DND-41 (cell line): ENCODE results near the gene TFDP2.

ENCODE experiments used
- ATAC-seq: fragments of 200-7000 bp; cut with Tn5 transposase; 3 replicates; pipeline ENCODE4 v1.9.1; 2021; ENCODE audit warnings: low read depth; ENCODE audit not compliant: insufficient read depth
- DNase-seq: peaks from one replicate; pipeline ENCODE4 v3.0.0-alpha.2; 2020
- H2AFZ ChIP-seq: 2 replicates; pipeline ENCODE4 v1.6.0; 2012; ENCODE audit warnings: low read depth, low read length
- H3K27ac ChIP-seq: 2 replicates; pipeline ENCODE4 v1.5.1; 2012; ENCODE audit warnings: low read length, inconsistent platforms
- H3K27me3 ChIP-seq: fragments of 200-600 bp; sonication (generic); 2 replicates; pipeline ENCODE4 v1.6.0; 2012; ENCODE audit warnings: low read length, mild to moderate bottlenecking, inconsistent platforms; ENCODE audit not compliant: insufficient read depth, poor library complexity
- H3K36me3 ChIP-seq: 2 replicates; pipeline ENCODE4 v1.5.1; 2012; ENCODE audit warnings: low read length, inconsistent platforms; ENCODE audit not compliant: insufficient read depth
- H3K4me1 ChIP-seq: 2 replicates; pipeline ENCODE4 v1.5.1; 2012; ENCODE audit warnings: mild to moderate bottlenecking, low read length; ENCODE audit not compliant: insufficient read depth
- H3K4me2 ChIP-seq: 2 replicates; pipeline ENCODE4 v1.6.0; 2012; ENCODE audit warnings: mild to moderate bottlenecking, moderate library complexity, low read length, inconsistent platforms; ENCODE audit not compliant: insufficient read depth
- H3K4me3 ChIP-seq, 2 experiments: fragments of 200-600 bp in 1 of 2; shearing (Covaris generic) in 1 of 2; 2 replicates each; pipeline ENCODE4 v1.5.1; 2012 to 2016; ENCODE audit warnings: inconsistent platforms in 2 of 2, low read length in 2 of 2, mild to moderate bottlenecking in 2 of 2, low read depth in 1 of 2, moderate library complexity in 1 of 2
- H3K79me2 ChIP-seq: 2 replicates; pipeline ENCODE4 v1.6.0; 2012; ENCODE audit warnings: low read length, inconsistent platforms; ENCODE audit not compliant: insufficient read depth
- H3K9ac ChIP-seq: 2 replicates; pipeline ENCODE4 v1.6.0; 2012; ENCODE audit warnings: low read depth, mild to moderate bottlenecking, inconsistent platforms, low read length, moderate library complexity
- H3K9me3 ChIP-seq: 2 replicates; pipeline ENCODE4 v1.5.1; 2012; ENCODE audit warnings: low read length, moderate library complexity, mild to moderate bottlenecking, inconsistent platforms; ENCODE audit not compliant: insufficient read depth, severe bottlenecking
- H4K20me1 ChIP-seq: 2 replicates; pipeline ENCODE4 v1.6.0; 2012; ENCODE audit warnings: low read length; ENCODE audit not compliant: insufficient read depth
- CTCF ChIP-seq: IDR thresholded peaks from 2 replicates; pipeline ENCODE4 v1.5.1; 2012; ENCODE audit warnings: borderline replicate concordance, low read length, moderate library complexity, mild to moderate bottlenecking; ENCODE audit not compliant: poor library complexity, severe bottlenecking; ENCODE audit errors: extremely low read depth
- EZH2 ChIP-seq: IDR thresholded peaks from 3 replicates; pipeline ENCODE4 v1.6.1; 2012; ENCODE audit warnings: borderline replicate concordance, low read depth, mild to moderate bottlenecking, moderate library complexity, low read length, inconsistent platforms; ENCODE audit not compliant: severe bottlenecking

TFDP2 gene

GRCh38 chr3:141972399-141972798 lies 176.9 kb downstream of the TFDP2 start:
- H3K36me3 ChIP-seq: peaks cover 82% of the 10 kb centered on the region
- TF ChIP-seq CTCF (no peak), EZH2 (no peak)
- no peaks in the 10 kb centered on the region for H3K4me1 ChIP-seq
- no peak overlapping the region for H3K4me2 ChIP-seq
- no peak overlapping the region for H3K9ac ChIP-seq
- H3K79me2 ChIP-seq: peaks cover 27% of the 10 kb centered on the region
- H3K27ac ChIP-seq: no peak overlapping the region
- H3K9me3 ChIP-seq: no peaks in the 10 kb centered on the region
- ATAC-seq (peak; percentile 24; the same call in 1 of the 3 replicates), DNase-seq (no peak)
- H2AFZ ChIP-seq: no peak overlapping the region
- H4K20me1 ChIP-seq: peaks cover 2% of the 10 kb centered on the region; the same call in 1 of the 2 replicates
- H3K27me3 ChIP-seq: no peaks in the 10 kb centered on the region
- no peak overlapping the region for H3K4me3 ChIP-seq

GRCh38 chr3:141971571-141971970 lies 177.8 kb downstream of the TFDP2 start:
- TF ChIP-seq EZH2: no peak
- no peak overlapping the region for H3K4me2 ChIP-seq
- H2AFZ ChIP-seq: no peak overlapping the region
- H3K79me2 ChIP-seq: peaks cover 26% of the 10 kb centered on the region
- no peak for ATAC-seq
- H3K36me3 ChIP-seq: peaks cover 83% of the 10 kb centered on the region
- no peak for DNase-seq
- no peaks in the 10 kb centered on the region for H3K27me3 ChIP-seq
- no peak overlapping the region for H3K27ac ChIP-seq
- H3K4me3 ChIP-seq: no peak overlapping the region
- no peaks in the 10 kb centered on the region for H3K9me3 ChIP-seq
- peaks cover 2% of the 10 kb centered on the region; the same call in 1 of the 2 replicates for H4K20me1 ChIP-seq
- H3K9ac ChIP-seq: no peak overlapping the region
- no peaks in the 10 kb centered on the region for H3K4me1 ChIP-seq

GRCh38 chr3:141969711-141970110 lies 179.6 kb downstream of the TFDP2 start:
- H3K4me1 ChIP-seq: no peaks in the 10 kb centered on the region
- peaks cover 79% of the 10 kb centered on the region for H3K36me3 ChIP-seq
- peaks cover 2% of the 10 kb centered on the region; the same call in 1 of the 2 replicates for H4K20me1 ChIP-seq
- TF ChIP-seq CTCF (no peak), EZH2 (no peak)
- no peak overlapping the region for H3K9ac ChIP-seq
- H3K4me3 ChIP-seq: no peak overlapping the region
- no peaks in the 10 kb centered on the region for H3K27me3 ChIP-seq
- no peak overlapping the region for H3K4me2 ChIP-seq
- H3K9me3 ChIP-seq: no peaks in the 10 kb centered on the region
- H3K27ac ChIP-seq: no peak overlapping the region
- no peak for DNase-seq
- H3K79me2 ChIP-seq: peaks cover 20% of the 10 kb centered on the region
- 0 out of 3 replicates have a peak, but pooled peaks have one; percentile 22 for ATAC-seq
- H2AFZ ChIP-seq: no peak overlapping the region

GRCh38 chr3:141965471-141965870 lies 183.9 kb downstream of the TFDP2 start:
- H3K9me3 ChIP-seq: no peaks in the 10 kb centered on the region
- H3K4me3 ChIP-seq: no peak overlapping the region
- no peaks in the 10 kb centered on the region for H3K27me3 ChIP-seq
- H3K36me3 ChIP-seq: peaks cover 81% of the 10 kb centered on the region
- no peak overlapping the region for H2AFZ ChIP-seq
- H3K27ac ChIP-seq: no peak overlapping the region
- H3K79me2 ChIP-seq: peaks cover 11% of the 10 kb centered on the region
- ATAC-seq (no peak), DNase-seq (no peak)
- H3K4me2 ChIP-seq: no peak overlapping the region
- no peaks in the 10 kb centered on the region for H3K4me1 ChIP-seq
- TF ChIP-seq EZH2 (no peak), CTCF (no peak)
- H3K9ac ChIP-seq: no peak overlapping the region
- H4K20me1 ChIP-seq: peaks cover 2% of the 10 kb centered on the region; the same call in 1 of the 2 replicates
